Measurements from ENCODE around the gene APOBEC3F. TPM values are rescaled to one million over a fixed set of nuclear protein-coding genes. Genes with fewer than 3 reads are reported as not detected.

The APOBEC3F gene
- total and polyA plus RNA-seq, 10 of the 15 experiments (the other 5 are each of a cell fraction or from before 2014, with no cell fraction given) = 7.4 to 29.1 (median 12.8) TPM

GRCh38 chr22:39066442-39067276 is 26.0 kb downstream of the APOBEC3F start (continued):
- peak; percentile 28; the same call in 1 of the 2 replicates for TF ChIP-seq ZBTB40 (IDR thresholded peaks at IDR 0.05; ENCODE audit: borderline replicate concordance)
- peak; percentile 60; the same call in 1 of the 2 replicates for TF ChIP-seq RELB (IDR thresholded peaks at IDR 0.05; ENCODE audit: low read depth)
- TF ChIP-seq ZBTB4 (CRISPR knock-in tag; IDR thresholded peaks at IDR 0.05) = peak; percentile 46; the same call in 1 of the 2 replicates
- TF ChIP-seq CEBPB (IDR thresholded peaks at IDR 0.05; ENCODE audit: borderline replicate concordance in 1 of 2, low read depth in 2 of 2, low read length in 2 of 2) = peak in 1 of 2 experiments; percentile 8; a peak in 1 of 4 replicates
- peak; percentile 65 for TF ChIP-seq POLR2AphosphoS5 (IDR thresholded peaks at IDR 0.05; ENCODE audit: low read length)
- TF ChIP-seq NBN (IDR thresholded peaks at IDR 0.05) = peak; percentile 47
- peak; percentile 66 for TF ChIP-seq ATF7 (IDR thresholded peaks at IDR 0.05; ENCODE audit: low read depth)
- peak; percentile 63; the same call in 1 of the 2 replicates for TF ChIP-seq ZNF687 (IDR thresholded peaks at IDR 0.05)
- peak; percentile 50; the same call in 1 of the 2 replicates for TF ChIP-seq IKZF1 (conservative IDR thresholded peaks at IDR 0.05)
